Measurements from ENCODE around the gene EMC6. TPM values are rescaled to one million over a fixed set of nuclear protein-coding genes. Genes with fewer than 3 reads are reported as not detected.

The EMC6 gene
- total RNA-seq, 1 experiment from 2014 or later = 62.4 TPM

- Histone ChIP-seq H3K27ac (ENCODE audit: low read depth, low read length) (peak overlapping the region; percentile 70; the same call in 1 of the 2 replicates), H4K20me1 (ENCODE audit: insufficient read depth) (no peaks in the 10 kb centered on the region), H3K4me3 (replicated peaks in 1 of 2; ENCODE audit: low read depth in 1 of 2, low read length in 2 of 2) (no peak overlapping the region), H3K4me1 (ENCODE audit: control insufficient read depth in 1 of 2, insufficient read depth in 2 of 2, low read length in 2 of 2) (peaks cover 12 to 16% of the 10 kb centered on the region in 2 experiments), H3K36me3 (ENCODE audit: control insufficient read depth in 1 of 2, insufficient read depth in 2 of 2, low read length in 2 of 2) (no peaks in the 10 kb centered on the region), H3K9me3 (ENCODE audit: control insufficient read depth in 1 of 2, insufficient read depth in 1 of 2, low read depth in 1 of 2, low read length in 2 of 2) (no peaks in the 10 kb centered on the region), H3K79me2 (ENCODE audit: insufficient read depth, low read length) (no peaks in the 10 kb centered on the region), H3K9ac (ENCODE audit: low read length) (peak overlapping the region; percentile 23; the same call in 1 of the 2 replicates), H2AFZ (ENCODE audit: low read depth, low read length, poor library complexity, severe bottlenecking) (no peak overlapping the region), H3K4me2 (ENCODE audit: low read length) (peak overlapping the region; percentile 55), H3K9me2 (ENCODE audit: insufficient read depth) (no peaks in the 10 kb centered on the region), H3K27me3 (ENCODE audit: insufficient read depth, low read length) (no peaks in the 10 kb centered on the region)
- no peak for DNase-seq (ENCODE audit: low read depth, low spot score)
- no TSS peak for BruUV-seq (replicated peaks)
- ChIA-PET RAD21 (ENCODE audit: low non-redundant PET in 1 of 2, low total read pairs in 2 of 2, uncharacterized antibody in 2 of 2, unreplicated experiment in 2 of 2) (no interaction called here), POLR2A (interaction anchor here (1.1 kb wide), 1 partner anchor 24 kb away, joined by 4 read pairs; the partner anchor contains the start of genes CTNS and SHPK), CTCF (interaction anchor here (0.6 kb wide), 1 partner anchor 15 kb away, joined by 4 read pairs; no protein-coding TSS in a partner anchor)
- no peak for TF ChIP-seq POLR2A (IDR thresholded peaks at IDR 0.05; ENCODE audit: borderline replicate concordance, extremely low read depth, insufficient read depth, insufficient read length)
- TF ChIP-seq, protein P1, sequence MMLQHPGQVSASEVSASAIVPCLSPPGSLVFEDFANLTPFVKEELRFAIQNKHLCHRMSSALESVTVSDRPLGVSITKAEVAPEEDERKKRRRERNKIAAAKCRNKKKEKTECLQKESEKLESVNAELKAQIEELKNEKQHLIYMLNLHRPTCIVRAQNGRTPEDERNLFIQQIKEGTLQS (IDR thresholded peaks at IDR 0.05) = no peak
- no peak for TF ChIP-seq CBX3 (IDR thresholded peaks at IDR 0.05; ENCODE audit: low read depth)
- TF ChIP-seq ZNF274 (IDR thresholded peaks at IDR 0.05; ENCODE audit: low read depth, low read length) = no peak
- no peak for TF ChIP-seq FOSL1 (IDR thresholded peaks at IDR 0.05; ENCODE audit: low read depth)
- TF ChIP-seq SP1 (IDR thresholded peaks at IDR 0.05; ENCODE audit: low read depth) = no peak
- ATAC-seq = peak; percentile 12; the same call in 1 of the 2 replicates
- intact Hi-C loops (cut with micrococcal nuclease) = no loop called here
Measured at GRCh38 chr17:3660311-3660891, 8.2 kb upstream of the EMC6 start.

DNA sequence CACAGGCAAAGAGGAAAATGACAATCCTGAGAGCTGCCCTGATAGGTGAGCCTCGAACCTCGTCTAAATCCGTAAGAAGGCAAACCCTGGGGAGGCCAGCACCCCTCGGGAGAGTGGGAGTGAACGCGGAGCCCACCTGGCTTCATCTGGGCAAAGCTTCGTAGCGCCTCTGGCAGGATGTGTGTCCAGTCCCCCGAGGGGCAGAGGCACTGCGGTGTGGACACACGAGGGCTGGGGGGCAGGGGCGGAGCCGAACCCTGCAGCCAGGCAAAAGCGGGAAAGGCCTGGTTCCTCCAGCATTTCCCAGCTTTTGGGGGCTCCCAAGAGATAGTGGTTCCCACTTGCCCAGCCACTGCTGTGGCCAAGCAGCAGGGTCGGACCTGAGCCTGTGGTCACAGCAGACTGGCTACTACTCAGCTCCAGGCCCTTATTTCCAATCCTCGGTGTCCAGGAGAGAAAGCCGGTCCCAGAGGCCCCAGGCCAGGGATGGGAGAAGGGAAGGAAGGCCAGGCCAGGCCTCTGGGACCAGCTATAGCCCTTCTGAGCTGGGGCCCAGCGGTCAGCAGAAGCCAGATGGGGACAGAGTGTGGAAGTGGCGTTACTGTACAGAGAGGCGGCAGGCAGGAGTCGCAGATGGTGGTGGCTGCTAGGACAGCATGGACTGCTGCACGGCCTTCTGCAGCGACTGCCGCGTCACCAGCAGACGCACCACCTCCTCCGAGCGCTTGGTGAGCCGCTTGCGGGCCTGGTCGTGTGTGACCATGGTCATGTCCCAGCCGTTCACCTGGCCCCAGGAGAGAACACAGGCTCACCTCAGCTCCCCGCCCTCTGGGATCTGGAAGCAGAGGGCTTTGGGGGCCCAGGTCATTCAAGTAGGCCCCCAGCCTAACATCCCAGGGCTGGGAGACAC lies 5.3 kb upstream of the EMC6 start:
- Histone ChIP-seq H3K79me2 (ENCODE audit: insufficient read depth, low read length) (peaks cover 22% of the 10 kb centered on the region), H3K36me3 (ENCODE audit: control insufficient read depth in 1 of 2, insufficient read depth in 2 of 2, low read length in 2 of 2) (no peaks in the 10 kb centered on the region), H3K27ac (ENCODE audit: low read depth, low read length) (no peak overlapping the region), H3K27me3 (ENCODE audit: insufficient read depth, low read length) (no peaks in the 10 kb centered on the region), H3K9ac (ENCODE audit: low read length) (no peak overlapping the region), H3K4me3 (replicated peaks in 1 of 2; ENCODE audit: low read depth in 1 of 2, low read length in 2 of 2) (no peak overlapping the region), H2AFZ (ENCODE audit: low read depth, low read length, poor library complexity, severe bottlenecking) (no peak overlapping the region), H3K4me1 (ENCODE audit: control insufficient read depth in 1 of 2, insufficient read depth in 2 of 2, low read length in 2 of 2) (peaks cover 17 to 27% of the 10 kb centered on the region in 2 experiments), H3K4me2 (ENCODE audit: low read length) (no peak overlapping the region), H3K9me2 (ENCODE audit: insufficient read depth) (no peaks in the 10 kb centered on the region), H3K9me3 (ENCODE audit: control insufficient read depth in 1 of 2, insufficient read depth in 1 of 2, low read depth in 1 of 2, low read length in 2 of 2) (no peaks in the 10 kb centered on the region), H4K20me1 (ENCODE audit: insufficient read depth) (no peaks in the 10 kb centered on the region)
- ATAC-seq (no peak), DNase-seq (ENCODE audit: low read depth, low spot score) (no peak)
- RAD21 ChIA-PET (ENCODE audit: low non-redundant PET in 1 of 2, low total read pairs in 2 of 2, uncharacterized antibody in 2 of 2, unreplicated experiment in 2 of 2) = no interaction called here
- CTCF ChIA-PET = no interaction called here
- BruUV-seq (replicated peaks) = no TSS peak
- intact Hi-C loops (cut with micrococcal nuclease) = no loop called here
- POLR2A ChIA-PET = interaction anchor here (1.0 kb wide), 1 partner anchor 27 kb away, joined by 5 read pairs; the partner anchor contains the start of genes CTNS and SHPK
- TF ChIP-seq, protein P2, sequence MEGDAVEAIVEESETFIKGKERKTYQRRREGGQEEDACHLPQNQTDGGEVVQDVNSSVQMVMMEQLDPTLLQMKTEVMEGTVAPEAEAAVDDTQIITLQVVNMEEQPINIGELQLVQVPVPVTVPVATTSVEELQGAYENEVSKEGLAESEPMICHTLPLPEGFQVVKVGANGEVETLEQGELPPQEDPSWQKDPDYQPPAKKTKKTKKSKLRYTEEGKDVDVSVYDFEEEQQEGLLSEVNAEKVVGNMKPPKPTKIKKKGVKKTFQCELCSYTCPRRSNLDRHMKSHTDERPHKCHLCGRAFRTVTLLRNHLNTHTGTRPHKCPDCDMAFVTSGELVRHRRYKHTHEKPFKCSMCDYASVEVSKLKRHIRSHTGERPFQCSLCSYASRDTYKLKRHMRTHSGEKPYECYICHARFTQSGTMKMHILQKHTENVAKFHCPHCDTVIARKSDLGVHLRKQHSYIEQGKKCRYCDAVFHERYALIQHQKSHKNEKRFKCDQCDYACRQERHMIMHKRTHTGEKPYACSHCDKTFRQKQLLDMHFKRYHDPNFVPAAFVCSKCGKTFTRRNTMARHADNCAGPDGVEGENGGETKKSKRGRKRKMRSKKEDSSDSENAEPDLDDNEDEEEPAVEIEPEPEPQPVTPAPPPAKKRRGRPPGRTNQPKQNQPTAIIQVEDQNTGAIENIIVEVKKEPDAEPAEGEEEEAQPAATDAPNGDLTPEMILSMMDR (IDR thresholded peaks at IDR 0.05 in 2 of 3, conservative IDR thresholded peaks at IDR 0.05 in 1 of 3; ENCODE audit: borderline replicate concordance in 1 of 3, insufficient read depth in 1 of 3, low read depth in 2 of 3, low read length in 2 of 3) = no peak
- TF ChIP-seq, protein P3, sequence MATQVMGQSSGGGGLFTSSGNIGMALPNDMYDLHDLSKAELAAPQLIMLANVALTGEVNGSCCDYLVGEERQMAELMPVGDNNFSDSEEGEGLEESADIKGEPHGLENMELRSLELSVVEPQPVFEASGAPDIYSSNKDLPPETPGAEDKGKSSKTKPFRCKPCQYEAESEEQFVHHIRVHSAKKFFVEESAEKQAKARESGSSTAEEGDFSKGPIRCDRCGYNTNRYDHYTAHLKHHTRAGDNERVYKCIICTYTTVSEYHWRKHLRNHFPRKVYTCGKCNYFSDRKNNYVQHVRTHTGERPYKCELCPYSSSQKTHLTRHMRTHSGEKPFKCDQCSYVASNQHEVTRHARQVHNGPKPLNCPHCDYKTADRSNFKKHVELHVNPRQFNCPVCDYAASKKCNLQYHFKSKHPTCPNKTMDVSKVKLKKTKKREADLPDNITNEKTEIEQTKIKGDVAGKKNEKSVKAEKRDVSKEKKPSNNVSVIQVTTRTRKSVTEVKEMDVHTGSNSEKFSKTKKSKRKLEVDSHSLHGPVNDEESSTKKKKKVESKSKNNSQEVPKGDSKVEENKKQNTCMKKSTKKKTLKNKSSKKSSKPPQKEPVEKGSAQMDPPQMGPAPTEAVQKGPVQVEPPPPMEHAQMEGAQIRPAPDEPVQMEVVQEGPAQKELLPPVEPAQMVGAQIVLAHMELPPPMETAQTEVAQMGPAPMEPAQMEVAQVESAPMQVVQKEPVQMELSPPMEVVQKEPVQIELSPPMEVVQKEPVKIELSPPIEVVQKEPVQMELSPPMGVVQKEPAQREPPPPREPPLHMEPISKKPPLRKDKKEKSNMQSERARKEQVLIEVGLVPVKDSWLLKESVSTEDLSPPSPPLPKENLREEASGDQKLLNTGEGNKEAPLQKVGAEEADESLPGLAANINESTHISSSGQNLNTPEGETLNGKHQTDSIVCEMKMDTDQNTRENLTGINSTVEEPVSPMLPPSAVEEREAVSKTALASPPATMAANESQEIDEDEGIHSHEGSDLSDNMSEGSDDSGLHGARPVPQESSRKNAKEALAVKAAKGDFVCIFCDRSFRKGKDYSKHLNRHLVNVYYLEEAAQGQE (IDR thresholded peaks at IDR 0.05; ENCODE audit: low read depth) = no peak
- TF ChIP-seq TCF7L2 (IDR thresholded peaks at IDR 0.05; ENCODE audit: borderline replicate concordance, extremely low read depth, insufficient read depth, insufficient read length) (no peak), ZNF274 (IDR thresholded peaks at IDR 0.05; ENCODE audit: low read depth, low read length) (no peak), POLR2AphosphoS5 (IDR thresholded peaks at IDR 0.05; ENCODE audit: low read depth, low read length) (no peak), JUND (IDR thresholded peaks at IDR 0.05) (no peak), EZH2 (IDR thresholded peaks at IDR 0.05) (no peak)
